PC-3 (cell line): ENCODE measurements around the gene BEST2. TPM values are rescaled to one million over a fixed set of nuclear protein-coding genes. Genes with fewer than 3 reads are reported as not detected.
A peak's percentile ranks its signal among the peaks of the same experiment; 100 is the strongest.

Experiments used
- ATAC-seq: fragments of 200-7000 bp; cut with Tn5 transposase; 2 replicates; pipeline ENCODE4 v1.9.1; 2020; ENCODE audit warnings: mild to moderate bottlenecking, moderate library complexity
- Bru-seq: library from RNA; stranded (reverse); fragments of 400-500 nt; gene quantifications from one replicate; lab custom pipeline; 2021; lab: Mats Ljungman, UMichigan
- BruChase-seq, 2 experiments: library from RNA; stranded (reverse); fragments of 400-500 nt; gene quantifications; one replicate each; lab custom pipeline; 2021; lab: Mats Ljungman, UMichigan
- BruUV-seq: library from RNA; stranded (reverse); fragments of 400-500 nt; replicated peaks from 2 replicates; lab custom pipeline; 2021; lab: Mats Ljungman, UMichigan
- CTCF ChIA-PET: fragments of 300-600 bp; sonication (Branson Sonifier 250); formaldehyde crosslinking; loops from one replicate; lab custom pipeline; 2022; ENCODE audit warnings: antibody characterized with exemption; lab: Charles Lee
- POLR2A ChIA-PET: fragments of 300-600 bp; sonication (Branson Sonifier 250); formaldehyde crosslinking; loops from one replicate; lab custom pipeline; 2022; ENCODE audit warnings: antibody characterized with exemption; ENCODE audit not compliant: unreplicated experiment; lab: Charles Lee
- DNase-seq: peaks from one replicate; pipeline ENCODE4 v3.0.0-alpha.2; 2015
- H2AFZ ChIP-seq: fragments of 300-600 bp; sonication (generic); 2 replicates; pipeline ENCODE4 v1.6.0; 2016; ENCODE audit warnings: antibody characterized with exemption, low read length
- H3F3A ChIP-seq: fragments of 300-600 bp; sonication (generic); one replicate; pipeline ENCODE4 v1.6.0; 2017; ENCODE audit warnings: antibody characterized with exemption, low read length, control low read depth, mild to moderate bottlenecking; ENCODE audit not compliant: unreplicated experiment
- H3K27ac ChIP-seq: fragments of 300-600 bp; sonication (generic); 2 replicates; pipeline ENCODE4 v1.5.1; 2016; ENCODE audit warnings: mild to moderate bottlenecking, low read length
- H3K27me3 ChIP-seq: fragments of 300-600 bp; sonication (generic); 2 replicates; pipeline ENCODE4 v1.6.1; 2016; ENCODE audit warnings: low read length, mixed read lengths
- H3K36me3 ChIP-seq: fragments of 300-600 bp; sonication (generic); 2 replicates; pipeline ENCODE4 v1.6.1; 2016; ENCODE audit warnings: low read depth, mixed run types, low read length, mixed read lengths
- H3K4me1 ChIP-seq: fragments of 300-600 bp; sonication (generic); 2 replicates; pipeline ENCODE4 v1.5.1; 2016; ENCODE audit warnings: low read length; ENCODE audit not compliant: insufficient read depth
- H3K4me2 ChIP-seq: fragments of 300-600 bp; sonication (generic); 2 replicates; pipeline ENCODE4 v1.6.0; 2016; ENCODE audit warnings: low read length
- H3K4me3 ChIP-seq: fragments of 300-600 bp; sonication (generic); 2 replicates; pipeline ENCODE4 v1.5.1; 2016; ENCODE audit warnings: mild to moderate bottlenecking, low read length, mixed read lengths
- H3K79me2 ChIP-seq: fragments of 300-600 bp; sonication (generic); 2 replicates; pipeline ENCODE4 v1.6.1; 2017; ENCODE audit warnings: low read length, mixed read lengths
- H3K9ac ChIP-seq: fragments of 300-600 bp; sonication (generic); 2 replicates; pipeline ENCODE4 v1.6.0; 2016; ENCODE audit warnings: mild to moderate bottlenecking, low read length
- H3K9me2 ChIP-seq: fragments of 300-600 bp; sonication (generic); replicated peaks from 2 replicates; pipeline ENCODE4 v1.6.1; 2016; ENCODE audit warnings: mixed run types, low read length, mixed read lengths
- H3K9me3 ChIP-seq: fragments of 300-600 bp; sonication (generic); 2 replicates; pipeline ENCODE4 v1.6.1; 2016; ENCODE audit warnings: low read length, mixed read lengths
- H4K20me1 ChIP-seq: fragments of 300-600 bp; sonication (generic); 2 replicates; pipeline ENCODE4 v1.6.1; 2016; ENCODE audit warnings: low read length, mixed read lengths
- EZH2 ChIP-seq: fragments of 300-600 bp; sonication (generic); IDR thresholded peaks from one replicate; pipeline ENCODE4 v1.6.1; 2017; ENCODE audit warnings: antibody characterized with exemption, mild to moderate bottlenecking, low read length; ENCODE audit not compliant: unreplicated experiment
- EZH2phosphoT487 ChIP-seq: fragments of 300-600 bp; sonication (generic); IDR thresholded peaks from 2 replicates; pipeline ENCODE4 v1.6.1; 2018; ENCODE audit warnings: mild to moderate bottlenecking, antibody characterized with exemption, low read length, borderline replicate concordance
- intact Hi-C: fragments of 100-400 bp; cut with micrococcal nuclease; formaldehyde crosslinking; loops from 2 replicates; pipeline ENCODE4 v1.9.0; 2023
- long read RNA-seq: library from polyadenylated mRNA; unstranded; transcript quantifications from one replicate; pipeline ENCODE4 v2.0.0, GENCODE V29; 2021; ENCODE audit not compliant: unreplicated experiment
- total RNA-seq: library from RNA; depleted of rRNA; stranded (reverse); fragments of >200 nt; gene quantifications from 2 replicates; pipeline ENCODE4 v1.2.3, GENCODE V29; 2014; rRNA removed
- TF ChIP-seq, protein P1 (sequence below): fragments of 300-600 bp; sonication (generic); conservative IDR thresholded peaks from 2 replicates; pipeline ENCODE4 v1.5.1; 2017; ENCODE audit warnings: antibody characterized with exemption, low read depth, mild to moderate bottlenecking, low read length

BEST2 gene
- 0.07 TPM in 1 of 2 replicates, not detected in the other for total RNA-seq
- Bru-seq, nascent RNA, result percentile 18 among the genes with signal in this experiment
- percentile 38 among the genes with signal in this experiment for BruChase-seq, experiment 1, labeled RNA remaining after a 6-hour chase
- BruChase-seq, experiment 2, labeled RNA remaining after a 2-hour chase, result percentile 34 among the genes with signal in this experiment
- long read RNA-seq, result 0 reads

DNA sequence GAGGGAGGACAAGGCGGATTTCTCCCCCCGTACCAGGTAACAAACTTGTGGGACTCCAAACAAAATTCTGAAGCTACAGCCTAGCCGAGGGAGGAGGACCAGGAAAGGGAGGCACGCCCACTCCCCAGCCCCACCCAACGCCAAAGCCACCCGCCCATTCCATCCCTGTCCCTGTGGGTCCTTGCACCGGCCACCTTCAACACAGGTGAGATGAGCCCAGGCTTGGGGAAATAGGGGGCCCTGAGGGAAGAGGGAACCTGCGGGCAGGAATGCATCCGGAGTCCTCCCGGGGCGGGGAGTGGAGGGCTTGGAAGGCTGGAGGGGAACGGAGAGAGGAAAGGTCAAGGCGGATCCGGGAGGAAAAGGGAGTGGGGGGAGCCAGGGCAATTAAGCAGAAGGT lies at the start of gene BEST2:
Gene BEST2 (plus strand): TSS at position 157 of the 400 bp plus-strand sequence. CDS start 802 bp downstream, outside the sequence.
- POLR2A ChIA-PET, result no interaction called here
- intact Hi-C loops, result no loop called here
- no peak for ATAC-seq

DNA sequence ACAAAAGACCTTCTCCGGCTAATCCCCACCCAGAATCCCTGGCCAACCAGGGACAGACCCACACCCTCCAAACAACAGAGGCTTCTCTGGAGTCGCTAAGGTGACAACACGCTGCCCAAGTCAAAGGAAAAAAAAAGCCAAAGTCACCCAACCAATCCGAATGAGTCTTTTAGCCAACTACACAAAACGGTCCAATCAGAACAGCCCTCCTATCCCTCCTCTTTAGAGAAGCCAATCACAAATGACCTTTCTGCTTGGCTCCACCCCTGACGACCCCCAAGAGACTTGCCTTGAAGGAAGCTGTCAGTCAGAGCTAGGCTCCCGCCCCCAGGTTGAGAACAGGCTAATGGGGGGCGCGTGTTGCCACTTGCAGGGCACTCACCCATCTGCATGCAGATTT lies 48.5 kb upstream of the BEST2 start:
- TF ChIP-seq EZH2 (no peak), EZH2phosphoT487 (no peak)
- TF ChIP-seq, protein P1, sequence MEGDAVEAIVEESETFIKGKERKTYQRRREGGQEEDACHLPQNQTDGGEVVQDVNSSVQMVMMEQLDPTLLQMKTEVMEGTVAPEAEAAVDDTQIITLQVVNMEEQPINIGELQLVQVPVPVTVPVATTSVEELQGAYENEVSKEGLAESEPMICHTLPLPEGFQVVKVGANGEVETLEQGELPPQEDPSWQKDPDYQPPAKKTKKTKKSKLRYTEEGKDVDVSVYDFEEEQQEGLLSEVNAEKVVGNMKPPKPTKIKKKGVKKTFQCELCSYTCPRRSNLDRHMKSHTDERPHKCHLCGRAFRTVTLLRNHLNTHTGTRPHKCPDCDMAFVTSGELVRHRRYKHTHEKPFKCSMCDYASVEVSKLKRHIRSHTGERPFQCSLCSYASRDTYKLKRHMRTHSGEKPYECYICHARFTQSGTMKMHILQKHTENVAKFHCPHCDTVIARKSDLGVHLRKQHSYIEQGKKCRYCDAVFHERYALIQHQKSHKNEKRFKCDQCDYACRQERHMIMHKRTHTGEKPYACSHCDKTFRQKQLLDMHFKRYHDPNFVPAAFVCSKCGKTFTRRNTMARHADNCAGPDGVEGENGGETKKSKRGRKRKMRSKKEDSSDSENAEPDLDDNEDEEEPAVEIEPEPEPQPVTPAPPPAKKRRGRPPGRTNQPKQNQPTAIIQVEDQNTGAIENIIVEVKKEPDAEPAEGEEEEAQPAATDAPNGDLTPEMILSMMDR, result no peak
- Histone ChIP-seq H3K4me2 (no peak overlapping the region), H3K79me2 (no peaks in the 10 kb centered on the region), H3K36me3 (peaks cover 69% of the 10 kb centered on the region), H3K4me1 (no peaks in the 10 kb centered on the region), H3K27me3 (no peaks in the 10 kb centered on the region), H2AFZ (no peak overlapping the region), H4K20me1 (no peaks in the 10 kb centered on the region), H3K9me2 (no peaks in the 10 kb centered on the region), H3K4me3 (no peak overlapping the region), H3K9me3 (no peaks in the 10 kb centered on the region), H3K9ac (no peak overlapping the region), H3K27ac (no peak overlapping the region), H3F3A (no peaks in the 10 kb centered on the region)
- DNase-seq, result peak; percentile 52
- intact Hi-C loops, result no loop called here
- peak; percentile 25; the same call in 1 of the 2 replicates for ATAC-seq
- BruUV-seq, result no TSS peak
- ChIA-PET CTCF (no interaction called here), POLR2A (no interaction called here)

More for the DNA sequence above, at the start of gene BEST2:
- DNase-seq, result no peak
- H3K27me3 ChIP-seq, result peaks cover 11% of the 10 kb centered on the region
- peaks cover 15% of the 10 kb centered on the region for H3K36me3 ChIP-seq
- H2AFZ ChIP-seq, result no peak within 1 kb of the TSS
- H3K4me2 ChIP-seq, result peak within 1 kb of the TSS; percentile 78; the same call in 1 of the 2 replicates
- no peaks in the 10 kb centered on the region for H3K79me2 ChIP-seq
- CTCF ChIA-PET, result no interaction called here
- TF ChIP-seq, protein P1, result no peak
- TF ChIP-seq EZH2, result no peak
- TF ChIP-seq EZH2phosphoT487, result no peak
- no peak within 1 kb of the TSS for H3K27ac ChIP-seq
- no peaks in the 10 kb centered on the region for H3F3A ChIP-seq
- H3K9me3 ChIP-seq, result no peaks in the 10 kb centered on the region
- H3K9me2 ChIP-seq, result no peaks in the 10 kb centered on the region
- peaks cover 12% of the 10 kb centered on the region for H3K4me1 ChIP-seq
- H3K4me3 ChIP-seq, result no peak within 1 kb of the TSS
- no peak within 1 kb of the TSS for H3K9ac ChIP-seq
- no peaks in the 10 kb centered on the region for H4K20me1 ChIP-seq
- BruUV-seq, result no TSS peak

DNA sequence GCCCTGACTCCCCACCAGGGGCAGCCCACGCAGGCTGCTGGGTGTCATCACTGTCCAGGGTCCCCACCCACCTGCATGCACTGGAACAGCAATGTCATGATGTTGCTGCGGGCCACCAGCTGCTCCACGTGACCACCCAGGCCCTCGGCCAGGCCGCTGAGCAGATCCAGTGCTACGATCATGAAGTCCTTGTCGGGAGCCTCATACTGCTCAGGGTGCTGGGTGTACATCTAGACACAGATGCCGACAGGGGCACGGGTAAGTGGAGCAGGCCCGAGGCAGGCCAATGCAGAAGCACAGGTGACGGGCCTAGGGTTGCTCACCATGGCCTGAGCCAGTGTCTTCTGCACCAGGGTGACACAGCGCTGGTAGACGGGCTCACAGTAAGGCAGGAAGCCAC lies 46.4 kb upstream of the BEST2 start:
- CTCF ChIA-PET, result no interaction called here

More for the DNA sequence above, 46.4 kb upstream of the BEST2 start:
- BruUV-seq, result no TSS peak
- Histone ChIP-seq H3K4me3 (no peak overlapping the region), H3K27ac (no peak overlapping the region), H3K9ac (no peak overlapping the region), H3K79me2 (no peaks in the 10 kb centered on the region), H3K4me1 (no peaks in the 10 kb centered on the region), H3K4me2 (no peak overlapping the region), H3K9me2 (no peaks in the 10 kb centered on the region), H3F3A (no peaks in the 10 kb centered on the region), H3K36me3 (peaks cover 75% of the 10 kb centered on the region), H3K9me3 (no peaks in the 10 kb centered on the region), H4K20me1 (no peaks in the 10 kb centered on the region), H2AFZ (no peak overlapping the region), H3K27me3 (no peaks in the 10 kb centered on the region)
- DNase-seq (no peak), ATAC-seq (no peak)
- intact Hi-C loops, result no loop called here
- TF ChIP-seq, protein P1, result no peak
- no peak for TF ChIP-seq EZH2
- no peak for TF ChIP-seq EZH2phosphoT487
- POLR2A ChIA-PET, result no interaction called here
